Pulmonary artery endothelial cell (primary cell): ENCODE measurements around the gene ARHGEF11. TPM values are rescaled to one million over a fixed set of nuclear protein-coding genes. Genes with fewer than 3 reads are reported as not detected.

Experiments used
- DNase-seq: peaks from one replicate; pipeline ENCODE4 v3.0.0-alpha.2; 2011; ENCODE audit warnings: low read depth, low spot score
- total RNA-seq: library from RNA; depleted of rRNA; stranded (reverse); fragments of >200 nt; gene quantifications from 2 replicates; pipeline ENCODE4 v1.2.3, GENCODE V29; 2014

Gene ARHGEF11
- total RNA-seq, 1 donor from 2014 or later, result 26.2 TPM

DNA sequence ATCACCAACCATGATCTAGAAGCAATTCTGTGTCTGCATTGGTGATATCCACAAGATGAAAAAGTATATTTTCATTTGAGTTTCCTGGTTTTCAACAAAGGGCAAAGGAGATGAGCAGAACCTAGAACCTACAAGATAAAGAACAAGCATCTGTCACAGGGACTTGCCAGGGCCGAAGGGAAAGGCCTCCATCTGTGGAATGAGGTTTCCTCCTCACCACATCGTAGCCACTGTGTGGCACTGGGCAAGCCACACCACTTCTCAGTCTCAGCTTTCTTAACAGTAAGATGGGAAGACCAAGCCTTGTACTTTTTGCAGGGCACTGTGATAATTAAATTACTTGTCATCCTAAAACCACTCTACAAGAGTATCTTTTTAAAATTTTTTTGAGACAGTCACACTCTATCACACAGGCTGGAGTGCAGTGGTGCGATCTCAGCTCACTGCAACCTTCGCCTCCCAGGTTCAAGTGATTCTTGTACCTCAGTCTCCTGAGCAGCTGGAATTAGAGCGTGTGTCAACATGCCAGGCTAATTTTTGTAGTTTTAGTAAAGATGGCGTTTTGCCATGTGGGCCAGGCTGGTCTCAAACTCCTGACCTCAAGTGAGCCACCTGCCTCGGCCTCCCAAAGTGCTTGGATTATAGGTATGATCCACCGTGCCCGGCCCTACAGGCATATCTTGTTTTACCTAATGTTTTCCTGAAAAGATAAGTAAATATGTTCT, 45.8 kb downstream of the ARHGEF11 start:
- DNase-seq, result no peak

DNA sequence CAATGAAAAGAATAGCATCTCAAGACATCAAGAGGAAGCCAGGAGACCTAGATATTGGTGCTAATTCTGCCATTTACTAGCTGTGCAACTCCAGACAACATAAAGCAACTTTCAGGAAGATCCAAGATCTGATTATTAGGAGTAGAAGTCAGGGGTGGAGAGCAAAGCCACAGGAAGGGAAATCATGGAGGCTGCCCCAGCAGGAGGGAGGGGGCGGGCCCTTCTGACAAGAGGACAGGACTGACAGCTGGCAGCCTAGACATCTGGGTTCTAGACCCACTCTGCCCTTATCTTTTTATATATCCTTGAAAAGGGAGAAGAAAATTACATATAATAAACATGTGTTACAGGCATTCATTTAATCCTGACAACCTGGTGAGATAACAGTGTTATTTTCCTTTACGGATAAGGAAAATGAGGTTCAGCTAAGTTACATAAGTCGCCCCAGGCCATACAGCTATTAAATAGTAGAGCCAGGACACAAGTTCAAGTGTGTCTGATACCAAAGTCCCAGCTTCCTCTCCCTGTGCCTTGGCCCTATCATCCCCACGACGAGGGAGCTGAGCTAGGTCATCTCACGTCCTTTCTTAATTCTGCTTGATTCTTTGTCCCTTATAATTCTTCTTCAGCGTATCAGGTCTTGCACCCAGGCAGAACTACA, 46.6 kb downstream of the ARHGEF11 start:
- no peak for DNase-seq

GRCh38 chr1:156998301-156998700, 47.2 kb downstream of the ARHGEF11 start:
- DNase-seq, result no peak

- no peak for DNase-seq
These were observed 50.1 kb downstream of the ARHGEF11 start for GRCh38 chr1:156995412-156995811.

DNA sequence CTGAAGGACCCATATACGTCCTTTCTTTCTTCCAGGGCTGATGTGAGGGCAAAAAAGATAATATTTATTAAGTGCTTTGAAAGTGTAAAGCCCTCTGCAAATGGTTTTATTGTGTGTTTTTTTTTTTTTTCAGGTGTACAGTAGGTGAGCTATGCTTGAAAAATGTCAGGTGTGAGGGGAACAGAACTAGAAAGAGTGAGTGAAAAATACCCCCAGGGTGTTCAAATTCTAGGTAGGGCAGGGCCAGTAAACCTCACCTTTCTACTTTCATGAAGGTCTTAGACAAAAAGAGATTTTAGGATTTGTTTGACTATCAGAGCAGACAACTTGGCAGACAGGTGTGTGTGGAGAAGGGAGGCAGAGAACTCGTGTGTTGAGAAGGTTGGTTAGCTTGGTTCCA, 51.3 kb downstream of the ARHGEF11 start:
- DNase-seq, result no peak

DNA sequence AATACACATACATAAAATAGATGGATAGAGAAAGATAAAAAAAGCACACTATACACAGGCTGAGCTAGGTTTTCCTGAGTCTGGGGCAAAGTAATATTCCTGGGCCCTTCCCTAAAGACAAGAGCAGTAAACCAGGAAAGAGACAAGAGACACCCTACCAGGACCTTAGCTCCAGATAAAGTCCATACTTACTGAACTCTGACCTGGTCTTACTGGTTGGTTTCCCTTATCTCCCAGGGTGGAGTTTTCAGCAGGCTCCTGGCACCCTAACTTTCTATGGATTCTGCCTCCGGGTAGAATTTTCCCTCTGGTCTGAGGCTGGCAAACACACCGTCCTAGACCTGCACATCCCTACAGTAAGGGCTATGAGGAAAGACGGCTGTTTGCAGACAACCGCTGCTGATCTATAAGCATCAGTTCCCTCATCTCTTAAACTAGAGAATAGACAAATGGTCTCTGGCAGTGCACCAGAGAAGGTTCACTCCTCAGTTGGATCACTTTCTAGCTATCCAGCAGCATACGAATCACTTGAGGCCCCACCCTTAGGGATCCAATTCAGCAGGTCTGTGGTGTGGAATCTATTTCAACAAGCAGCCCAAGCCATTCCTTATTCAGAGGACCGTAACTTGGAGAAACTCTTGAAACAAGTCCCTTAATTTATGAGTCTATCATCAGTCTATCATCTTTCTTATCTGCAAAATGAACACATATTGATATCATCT, 52.0 kb downstream of the ARHGEF11 start:
- no peak for DNase-seq

GRCh38 chr1:156992215-156992614, 53.3 kb downstream of the ARHGEF11 start:
- DNase-seq, result no peak

GRCh38 chr1:156987715-156988114, 57.8 kb downstream of the ARHGEF11 start:
- no peak for DNase-seq

DNA sequence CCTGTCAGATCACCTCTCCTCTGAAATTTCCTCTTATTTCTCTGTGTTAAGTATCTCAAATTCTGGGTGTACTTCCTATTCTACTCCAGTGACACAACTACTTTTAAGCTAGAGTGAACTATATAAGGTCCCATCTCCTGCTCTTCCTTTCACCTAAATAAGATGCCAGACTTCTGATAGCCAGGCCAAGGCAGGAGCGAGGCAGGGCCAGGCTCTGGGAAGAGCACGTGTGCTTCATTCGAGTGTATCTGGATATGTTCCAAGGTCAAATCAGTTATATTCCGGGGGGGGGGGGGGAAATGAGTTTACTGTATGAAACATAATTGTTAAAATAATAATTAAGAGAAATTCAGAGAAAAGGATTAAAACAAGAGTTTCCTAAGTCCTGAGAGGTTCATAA, 65.0 kb downstream of the ARHGEF11 start:
- DNase-seq, result no peak

- no peak for DNase-seq
These were observed 70.5 kb downstream of the ARHGEF11 start for GRCh38 chr1:156975084-156975483.

- no peak for DNase-seq
These were observed 72.1 kb downstream of the ARHGEF11 start for GRCh38 chr1:156973417-156973816.

DNA sequence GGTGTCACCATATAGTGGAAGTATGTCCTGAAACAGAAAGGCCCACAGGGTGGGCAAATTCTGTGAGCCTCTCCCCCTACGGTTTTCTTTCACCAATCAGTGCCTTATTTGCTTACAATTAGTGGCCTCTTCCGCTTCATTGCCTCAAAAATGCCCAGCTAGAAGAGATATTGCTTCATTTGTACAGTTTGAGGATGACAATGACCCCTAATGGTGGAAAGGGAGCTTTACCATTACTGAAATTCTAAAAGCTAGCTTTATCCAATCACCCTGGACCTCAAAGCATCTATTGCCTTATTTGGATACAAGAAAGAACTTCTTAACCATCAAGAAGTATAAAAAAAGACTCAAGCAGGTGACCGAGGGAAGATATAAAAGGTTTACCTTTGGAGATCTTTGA, 75.5 kb downstream of the ARHGEF11 start:
- no peak for DNase-seq

DNA sequence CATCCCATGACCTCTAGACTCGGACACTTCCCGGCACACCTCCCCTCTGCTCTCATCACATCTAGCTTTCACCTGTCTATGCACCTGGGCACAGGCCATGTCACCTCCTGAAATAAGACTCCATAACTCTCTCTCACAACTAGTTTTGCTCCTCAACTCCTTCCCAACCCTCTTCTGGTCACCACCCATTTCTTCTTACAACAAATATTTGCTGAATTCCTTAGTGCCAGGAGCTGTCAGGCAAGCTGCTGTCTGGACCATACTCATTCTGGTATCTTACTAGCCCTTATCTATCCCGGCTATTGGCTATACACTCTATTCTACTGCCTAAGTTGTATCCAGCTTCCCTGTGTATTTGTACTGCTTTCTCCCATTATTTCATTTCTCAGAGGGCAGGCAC, 76.0 kb downstream of the ARHGEF11 start:
- no peak for DNase-seq

DNA sequence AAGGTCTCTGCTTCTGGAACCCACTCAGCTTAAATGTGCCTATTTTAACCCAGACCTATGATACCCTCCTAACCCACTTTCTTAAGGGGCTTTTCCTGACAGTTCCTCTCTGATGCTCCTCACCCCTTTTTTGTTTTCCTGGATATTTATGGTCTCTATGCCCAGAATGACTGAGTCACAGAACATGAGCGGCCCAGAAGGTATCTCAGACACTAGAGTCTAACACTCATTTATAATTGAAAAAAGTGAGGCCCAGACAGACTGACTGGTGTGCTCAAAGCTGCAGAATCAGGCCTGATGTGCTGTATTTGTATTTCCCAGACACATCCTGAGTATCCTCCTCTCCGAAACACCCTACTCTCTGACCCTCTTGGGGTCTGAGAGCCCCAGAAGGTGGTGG, 81.1 kb downstream of the ARHGEF11 start:
- DNase-seq, result no peak

DNA sequence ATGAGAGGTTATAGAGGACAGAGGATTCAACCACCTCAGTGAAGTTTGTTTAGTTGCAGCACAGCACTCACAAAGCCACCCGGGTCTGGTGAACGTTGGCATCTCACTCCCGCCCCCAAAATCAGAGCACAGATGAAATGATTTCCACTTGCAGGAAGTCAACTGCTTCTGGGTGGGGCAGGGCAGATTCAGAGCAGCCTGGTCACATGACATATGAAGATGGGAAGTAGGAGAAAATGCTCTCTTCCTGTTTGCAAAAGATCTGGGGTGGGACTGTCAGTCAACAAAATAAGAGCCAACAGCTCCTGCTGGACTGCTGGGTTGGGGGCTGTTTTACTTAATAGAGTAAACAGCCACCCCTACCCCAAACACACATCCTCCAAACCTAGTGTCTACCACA, 81.9 kb downstream of the ARHGEF11 start:
- DNase-seq, result no peak

DNA sequence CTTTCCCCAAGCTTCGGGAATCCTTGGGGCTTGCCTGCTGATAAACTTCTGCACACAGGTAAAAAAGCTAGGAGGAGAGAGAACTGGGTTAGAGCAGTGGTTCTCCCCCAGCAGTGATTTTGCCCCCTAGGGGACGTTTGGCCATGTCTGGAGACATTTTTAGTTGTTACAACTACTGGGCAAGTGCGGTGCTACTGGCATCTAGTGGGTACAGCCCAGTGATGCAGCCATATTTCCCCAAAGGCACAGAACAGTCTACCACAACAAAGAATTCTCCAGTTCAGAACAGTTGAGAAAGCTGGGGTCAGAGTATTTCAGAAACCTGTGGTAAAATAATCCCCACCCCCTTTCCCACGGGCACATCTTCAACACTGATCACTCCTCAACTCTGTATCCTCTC, 83.8 kb downstream of the ARHGEF11 start:
- DNase-seq, result no peak

- DNase-seq, result no peak
These were observed 85.6 kb downstream of the ARHGEF11 start for GRCh38 chr1:156959925-156960324.

GRCh38 chr1:156959414-156959813, 86.1 kb downstream of the ARHGEF11 start:
- DNase-seq, result no peak

DNA sequence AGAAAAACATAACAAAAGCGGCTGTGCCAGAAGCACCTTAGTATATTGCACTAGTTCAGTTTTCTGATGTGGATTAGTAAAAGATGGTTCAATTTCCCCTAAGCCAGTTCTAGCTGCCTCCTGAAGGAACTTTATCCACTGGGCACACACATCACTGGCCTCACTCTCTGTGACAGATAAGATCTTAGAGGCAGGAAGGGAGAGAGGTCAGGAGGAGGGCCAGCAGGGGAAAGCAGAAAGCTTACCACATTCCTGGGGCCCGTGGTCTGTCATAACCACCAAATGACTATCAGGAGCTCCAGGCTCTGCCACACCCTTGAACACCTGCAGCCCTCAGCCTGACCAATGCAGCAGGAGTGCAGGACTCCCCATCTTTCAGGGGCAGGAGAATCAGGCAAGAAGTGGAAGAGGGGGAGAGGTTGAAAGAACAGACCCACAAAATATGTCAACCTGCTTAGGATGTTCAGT, 87.3 kb downstream of the ARHGEF11 start:
- no peak for DNase-seq

DNA sequence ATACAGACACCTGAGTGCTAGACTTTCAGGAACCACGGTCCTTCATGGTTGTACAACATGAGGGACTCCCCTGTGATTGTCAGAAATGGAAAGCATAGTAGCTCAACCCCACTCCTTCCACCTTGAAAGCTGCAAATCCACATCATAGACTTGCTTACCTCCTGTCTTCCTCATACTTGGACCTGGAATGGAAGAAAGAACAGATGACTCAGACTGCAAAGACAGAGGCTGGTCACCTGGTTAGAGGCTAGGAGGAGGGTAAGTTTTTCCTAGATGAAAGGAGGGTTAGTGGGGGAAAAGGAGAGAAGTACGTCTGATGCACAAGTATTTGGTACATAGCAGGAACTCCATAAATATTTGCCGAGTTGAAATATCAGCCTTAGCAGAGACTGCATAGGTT, 87.9 kb downstream of the ARHGEF11 start:
- DNase-seq, result no peak

DNA sequence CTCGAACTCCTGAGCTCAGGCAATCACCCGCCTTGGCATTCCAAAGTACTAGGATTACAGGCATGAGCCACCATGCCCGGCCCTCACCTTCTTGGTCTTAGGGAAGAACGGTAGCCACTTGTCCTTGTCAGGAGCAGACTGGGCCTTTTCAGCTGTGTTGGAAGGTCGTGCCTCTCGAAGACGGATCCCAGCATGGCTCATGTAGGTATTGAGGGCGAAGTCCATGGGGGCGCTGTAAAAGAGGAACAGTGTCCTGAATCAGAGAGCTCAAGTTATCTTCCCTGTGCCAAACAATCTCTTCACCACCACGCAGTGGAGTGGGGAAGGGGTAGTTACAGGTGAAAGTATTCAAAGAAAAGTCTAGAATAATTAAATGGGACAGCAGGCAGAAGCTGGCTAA, 89.2 kb downstream of the ARHGEF11 start:
- DNase-seq, result no peak

GRCh38 chr1:156953571-156953970, 92.0 kb downstream of the ARHGEF11 start:
- DNase-seq, result no peak
